ENCODE measurements around the gene UFD1. TPM values are rescaled to one million over a fixed set of nuclear protein-coding genes. Genes with fewer than 3 reads are reported as not detected.
A peak's percentile ranks its signal among the peaks of the same experiment; 100 is the strongest.

UFD1 gene
- total and polyA plus RNA-seq, 9 of the 15 experiments (the other 6 are each of a cell fraction or from before 2014, with no cell fraction given): 238 to 645 (median 363) TPM

GRCh38 chr22:19480173-19480568 lies 1.2 kb upstream of the UFD1 start (continued):
- TF ChIP-seq ZNF583 (CRISPR knock-in tag; IDR thresholded peaks at IDR 0.05): 0 out of 2 replicates have a peak, but pooled peaks have one; percentile 27
- TF ChIP-seq ARID4B (CRISPR knock-in tag; IDR thresholded peaks at IDR 0.05): no peak
- TF ChIP-seq CUX1 (CRISPR knock-in tag; IDR thresholded peaks at IDR 0.05): no peak
- no peak for TF ChIP-seq EP400 (IDR thresholded peaks at IDR 0.05)
- no peak for TF ChIP-seq ZSCAN29 (IDR thresholded peaks at IDR 0.05)
- TF ChIP-seq HDAC3 (IDR thresholded peaks at IDR 0.05; ENCODE audit: borderline replicate concordance, partially characterized antibody): no peak
- no peak for TF ChIP-seq ZNF449 (CRISPR knock-in tag; IDR thresholded peaks at IDR 0.05)
- TF ChIP-seq DMBX1 (CRISPR knock-in tag; IDR thresholded peaks at IDR 0.05; ENCODE audit: borderline replicate concordance): peak; percentile 66; the same call in 1 of the 2 replicates
- TF ChIP-seq ZNF445 (CRISPR knock-in tag; IDR thresholded peaks at IDR 0.05; ENCODE audit: low read depth): no peak
- TF ChIP-seq E2F8 (IDR thresholded peaks at IDR 0.05; ENCODE audit: low read depth, partially characterized antibody): no peak
- no peak for TF ChIP-seq E2F5 (CRISPR knock-in tag; IDR thresholded peaks at IDR 0.05)
